ENCODE measurements around the gene ASCC2. TPM values are rescaled to one million over a fixed set of nuclear protein-coding genes. Genes with fewer than 3 reads are reported as not detected.

ASCC2 gene
- total RNA-seq, 4 donors from 2014 or later: 26.4 to 45.2 (median 35.6) TPM

GRCh38 chr22:29780748-29781676 lies 57.1 kb downstream of the ASCC2 start:
- H3K4me3 ChIP-seq: no peak overlapping the region
- no peaks in the 10 kb centered on the region for H3K9me3 ChIP-seq
- no peaks in the 10 kb centered on the region for H3K36me3 ChIP-seq
- in situ Hi-C loops (cut with MboI; ENCODE audit: low sequenced_read_pairs in 4 of 4) (no loop called here), intact Hi-C loops (cut with DNase I; ENCODE audit: low total_unique reads) (loop anchor here (2.0 kb wide), 1 partner anchor 18 kb away; no protein-coding TSS in a partner anchor)
- H3K4me1 ChIP-seq: peaks cover 39 to 42% of the 10 kb centered on the region in 2 donors
- no peak for TF ChIP-seq CTCF (IDR thresholded peaks at IDR 0.05 in 4 of 5, conservative IDR thresholded peaks at IDR 0.05 in 1 of 5)
- no peak for TF ChIP-seq POLR2A (IDR thresholded peaks at IDR 0.05)
- peak overlapping the region; percentile 81 to 90 (median 87) for H3K27ac ChIP-seq
- H3K27me3 ChIP-seq: no peaks in the 10 kb centered on the region
- DNase-seq: no peak
- no peak for ATAC-seq

DNA sequence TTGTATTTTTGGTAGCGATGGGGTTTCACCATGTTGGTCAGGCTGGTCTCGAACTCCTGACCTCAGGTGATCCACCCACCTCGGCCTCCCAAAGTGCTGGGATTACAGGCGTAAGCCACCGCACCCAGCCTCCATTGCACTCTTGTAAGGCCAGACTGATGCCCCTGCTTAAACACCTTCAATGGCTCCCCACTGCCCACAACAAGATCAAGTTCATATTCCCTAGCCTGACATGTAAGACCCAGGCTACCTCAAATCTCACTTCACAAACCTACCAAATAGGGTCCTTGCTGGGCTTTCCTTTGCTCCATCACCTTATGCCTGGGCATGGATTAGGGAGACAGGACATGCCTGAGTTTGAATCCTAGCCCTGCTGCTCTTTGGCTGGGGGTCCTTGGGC lies 57.9 kb downstream of the ASCC2 start:
- peaks cover 39 to 42% of the 10 kb centered on the region in 2 donors for H3K4me1 ChIP-seq
- in situ Hi-C loops (cut with MboI; ENCODE audit: low sequenced_read_pairs in 4 of 4): no loop called here

DNA sequence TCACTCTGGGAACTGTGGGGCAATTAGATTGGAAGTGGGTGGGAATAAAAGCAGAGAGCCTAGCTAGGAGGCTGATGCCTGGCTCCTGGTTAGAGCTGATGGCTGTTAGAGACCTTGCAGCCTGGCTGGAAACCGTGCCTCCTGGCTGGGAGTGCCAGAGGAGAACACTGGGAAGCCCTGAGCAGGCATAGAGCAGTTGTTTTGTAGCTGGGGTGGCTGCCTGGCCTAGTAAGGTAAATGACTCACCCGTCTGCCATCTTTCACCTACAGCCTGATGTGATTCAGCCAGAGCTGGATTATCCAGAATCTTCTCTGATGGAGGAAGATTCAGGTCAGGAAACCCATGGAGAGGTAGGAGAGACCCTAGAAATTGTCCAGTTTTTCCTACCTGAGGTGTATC lies 64.8 kb downstream of the ASCC2 start:
- H3K4me3 ChIP-seq: no peak overlapping the region
- in situ Hi-C loops (cut with MboI; ENCODE audit: low sequenced_read_pairs in 4 of 4): no loop called here
- ATAC-seq (peak; percentile 91 to 95), DNase-seq (peak; percentile 78 to 85)
- no peaks in the 10 kb centered on the region for H3K27me3 ChIP-seq
- peaks cover 38 to 40% of the 10 kb centered on the region in 2 donors for H3K4me1 ChIP-seq
- H3K9me3 ChIP-seq: no peaks in the 10 kb centered on the region
- intact Hi-C loops (cut with DNase I; ENCODE audit: low total_unique reads): no loop called here
- H3K36me3 ChIP-seq: peaks cover 0 to 25% of the 10 kb centered on the region in 2 donors
- TF ChIP-seq CTCF (IDR thresholded peaks at IDR 0.05 in 4 of 5, conservative IDR thresholded peaks at IDR 0.05 in 1 of 5): no peak
- no peak for TF ChIP-seq POLR2A (IDR thresholded peaks at IDR 0.05)
- peak overlapping the region; percentile 74 to 95 (median 94) for H3K27ac ChIP-seq

More for the DNA sequence above, 57.9 kb downstream of the ASCC2 start:
- DNase-seq (no peak), ATAC-seq (no peak)
- TF ChIP-seq POLR2A (IDR thresholded peaks at IDR 0.05) (no peak), CTCF (IDR thresholded peaks at IDR 0.05 in 4 of 5, conservative IDR thresholded peaks at IDR 0.05 in 1 of 5) (no peak)
- peak overlapping the region; percentile 81 to 90 (median 87) for H3K27ac ChIP-seq
- no peaks in the 10 kb centered on the region for H3K27me3 ChIP-seq
- intact Hi-C loops (cut with DNase I; ENCODE audit: low total_unique reads): loop anchor here (2.0 kb wide), 1 partner anchor 19 kb away; no protein-coding TSS in a partner anchor
- no peaks in the 10 kb centered on the region for H3K9me3 ChIP-seq
- no peaks in the 10 kb centered on the region for H3K36me3 ChIP-seq
- no peak overlapping the region for H3K4me3 ChIP-seq

GRCh38 chr22:29772170-29772641 lies 65.9 kb downstream of the ASCC2 start:
- Histone ChIP-seq H3K27me3 (no peaks in the 10 kb centered on the region), H3K4me1 (peaks cover 42 to 44% of the 10 kb centered on the region in 2 donors), H3K36me3 (peaks cover 0 to 25% of the 10 kb centered on the region in 2 donors), H3K9me3 (no peaks in the 10 kb centered on the region), H3K27ac (peak overlapping the region; percentile 74 to 95 (median 94)), H3K4me3 (no peak overlapping the region)
- TF ChIP-seq CTCF (IDR thresholded peaks at IDR 0.05 in 4 of 5, conservative IDR thresholded peaks at IDR 0.05 in 1 of 5) (peak in 1 of 5 experiments; percentile 43), POLR2A (IDR thresholded peaks at IDR 0.05) (no peak)
- in situ Hi-C loops (cut with MboI; ENCODE audit: low sequenced_read_pairs in 4 of 4): no loop called here
- ATAC-seq (peak; percentile 24 to 53), DNase-seq (peak in 1 of 2 donors; percentile 65)
- intact Hi-C loops (cut with DNase I; ENCODE audit: low total_unique reads): no loop called here

Measured in gastrocnemius medialis (tissue), 4 donors.